PC-9 (cell line): ENCODE results near the gene PRAF2. TPM values are rescaled to one million over a fixed set of nuclear protein-coding genes. Genes with fewer than 3 reads are reported as not detected.

Experiments used
- BruUV-seq: library from RNA; stranded (reverse); fragments of 400-500 nt; replicated peaks from 2 replicates; lab custom pipeline; 2021; lab: Mats Ljungman, UMichigan
- CTCF ChIA-PET: fragments of 300-600 bp; sonication (Branson Sonifier 250); formaldehyde crosslinking; loops from one replicate; lab custom pipeline; 2022; ENCODE audit warnings: antibody characterized with exemption; lab: Charles Lee
- POLR2A ChIA-PET: fragments of 300-600 bp; sonication (Branson Sonifier 250); formaldehyde crosslinking; loops from one replicate; lab custom pipeline; 2022; ENCODE audit warnings: antibody characterized with exemption; ENCODE audit not compliant: unreplicated experiment; lab: Charles Lee
- DNase-seq, 2 experiments: peaks; one replicate each; pipeline versions ENCODE4 v3.0.0 to v3.0.0-alpha.2; 2015 to 2022; ENCODE audit warnings: mixed read lengths in 1 of 2
- H2AFZ ChIP-seq: fragments of 200-600 bp; sonication (generic); 2 replicates; pipeline ENCODE4 v1.8.1; 2017; ENCODE audit warnings: antibody characterized with exemption
- H3F3A ChIP-seq: fragments of 200-600 bp; sonication (generic); 2 replicates; pipeline ENCODE4 v1.8.1; 2017; ENCODE audit warnings: antibody characterized with exemption, mild to moderate bottlenecking, low read depth; ENCODE audit not compliant: insufficient read depth
- H3K27ac ChIP-seq: fragments of 200-600 bp; sonication (generic); 2 replicates; pipeline ENCODE4 v1.6.1; 2016; ENCODE audit warnings: mixed run types
- H3K27me3 ChIP-seq: fragments of 200-600 bp; sonication (generic); 2 replicates; pipeline ENCODE4 v1.6.1; 2016; ENCODE audit warnings: low read depth, mixed run types; ENCODE audit not compliant: insufficient read depth
- H3K36me3 ChIP-seq: fragments of 200-600 bp; sonication (generic); 2 replicates; pipeline ENCODE4 v1.6.1; 2016; ENCODE audit warnings: low read depth, mixed run types
- H3K4me1 ChIP-seq: fragments of 200-600 bp; sonication (generic); replicated peaks from 2 replicates; pipeline ENCODE4 v1.6.1; 2016; ENCODE audit warnings: mixed run types; ENCODE audit not compliant: insufficient read depth
- H3K4me2 ChIP-seq: fragments of 200-600 bp; sonication (generic); 2 replicates; pipeline ENCODE4 v1.6.1; 2017; ENCODE audit warnings: mixed run types
- H3K4me3 ChIP-seq: fragments of 200-600 bp; sonication (generic); 2 replicates; pipeline ENCODE4 v1.6.1; 2016; ENCODE audit warnings: mixed run types
- H3K79me2 ChIP-seq: fragments of 200-600 bp; sonication (generic); 2 replicates; pipeline ENCODE4 v1.6.1; 2017; ENCODE audit warnings: low read depth, mixed run types
- H3K9me2 ChIP-seq: fragments of 200-600 bp; sonication (generic); 2 replicates; pipeline ENCODE4 v1.8.1; 2017; ENCODE audit warnings: mild to moderate bottlenecking; ENCODE audit not compliant: insufficient read depth
- H3K9me3 ChIP-seq: fragments of 200-600 bp; sonication (generic); 2 replicates; pipeline ENCODE4 v1.8.1; 2016; ENCODE audit warnings: low read depth; ENCODE audit not compliant: insufficient read depth
- H4K20me1 ChIP-seq: fragments of 200-600 bp; sonication (generic); 2 replicates; pipeline ENCODE4 v1.8.1; 2017; ENCODE audit not compliant: insufficient read depth
- CTCF ChIP-seq: fragments of 200-600 bp; sonication (generic); conservative IDR thresholded peaks from 2 replicates; pipeline ENCODE4 v1.6.1; 2017; ENCODE audit warnings: mixed run types, antibody characterized with exemption, mild to moderate bottlenecking, moderate library complexity
- EZH2 ChIP-seq: fragments of 200-600 bp; sonication (generic); IDR thresholded peaks from 2 replicates; pipeline ENCODE4 v1.8.0; 2017; ENCODE audit warnings: antibody characterized with exemption, low read depth
- intact Hi-C: fragments of 100-400 bp; cut with micrococcal nuclease; formaldehyde crosslinking; loops from one replicate; pipeline ENCODE4 v1.10.0; 2022; ENCODE audit not compliant: unreplicated experiment
- total RNA-seq: library from RNA; stranded (reverse); gene quantifications from 2 replicates; pipeline ENCODE4 v1.2.3, GENCODE V29; 2021

Gene PRAF2
- total RNA-seq, 1 experiment from 2014 or later: 12.8 TPM

- no peaks in the 10 kb centered on the region for H3K27me3 ChIP-seq
- H3K4me1 ChIP-seq: no peaks in the 10 kb centered on the region
- BruUV-seq: no TSS peak
- no peaks in the 10 kb centered on the region for H4K20me1 ChIP-seq
- peak within 1 kb of the TSS; percentile 47; the same call in 1 of the 2 replicates for H3K27ac ChIP-seq
- H3K4me3 ChIP-seq: peak within 1 kb of the TSS; percentile 57; the same call in 1 of the 2 replicates
- intact Hi-C loops: loop anchor here (2.0 to 5.0 kb wide), 3 partner anchors 16 to 141 kb away; partner anchors contain the start of genes OTUD5, PIM2 and TFE3
- TF ChIP-seq EZH2 (no peak), CTCF (no peak)
- H3K79me2 ChIP-seq: peaks cover 7% of the 10 kb centered on the region; the same call in 1 of the 2 replicates
- CTCF ChIA-PET: no interaction called here
- H3K4me2 ChIP-seq: peak within 1 kb of the TSS; percentile 62
- POLR2A ChIA-PET: no interaction called here
- no peak for DNase-seq
- no peaks in the 10 kb centered on the region for H3K9me3 ChIP-seq
- no peaks in the 10 kb centered on the region for H3K36me3 ChIP-seq
- H2AFZ ChIP-seq: no peak within 1 kb of the TSS
- no peaks in the 10 kb centered on the region for H3K9me2 ChIP-seq
- H3F3A ChIP-seq: no peaks in the 10 kb centered on the region; the same call in 1 of the 2 replicates
Measured at GRCh38 chrX:49058794-49059193, 15.0 kb downstream of the PRAF2 start, which contains the start of gene CCDC120. Gene CCDC120 (plus strand): TSS chrX:49058999. CDS start chrX:49062042, 3,043 bp downstream.

GRCh38 chrX:49054073-49054762, 19.6 kb downstream of the PRAF2 start:
- no peaks in the 10 kb centered on the region for H3K27me3 ChIP-seq
- no peaks in the 10 kb centered on the region for H3K79me2 ChIP-seq
- intact Hi-C loops: no loop called here
- no peak for DNase-seq
- no peak overlapping the region for H3K27ac ChIP-seq
- no peaks in the 10 kb centered on the region; the same call in 1 of the 2 replicates for H3F3A ChIP-seq
- ChIA-PET POLR2A (no interaction called here), CTCF (no interaction called here)
- H3K9me3 ChIP-seq: no peaks in the 10 kb centered on the region
- no peaks in the 10 kb centered on the region for H4K20me1 ChIP-seq
- no TSS peak for BruUV-seq
- H3K9me2 ChIP-seq: no peaks in the 10 kb centered on the region
- TF ChIP-seq EZH2 (no peak), CTCF (no peak)
- H2AFZ ChIP-seq: no peak overlapping the region
- peak overlapping the region; percentile 48; the same call in 1 of the 2 replicates for H3K4me3 ChIP-seq
- H3K36me3 ChIP-seq: no peaks in the 10 kb centered on the region
- peak overlapping the region; percentile 66 for H3K4me2 ChIP-seq
- no peaks in the 10 kb centered on the region for H3K4me1 ChIP-seq

- Histone ChIP-seq H3K27me3 (no peaks in the 10 kb centered on the region), H3K27ac (0 out of 2 replicates have a peak overlapping the region, but pooled peaks have one; percentile 37), H3K9me2 (no peaks in the 10 kb centered on the region), H3K9me3 (no peaks in the 10 kb centered on the region), H3F3A (no peaks in the 10 kb centered on the region), H3K36me3 (no peaks in the 10 kb centered on the region), H4K20me1 (no peaks in the 10 kb centered on the region), H3K4me2 (peak overlapping the region; percentile 66), H2AFZ (no peak overlapping the region), H3K4me3 (peak overlapping the region; percentile 48; the same call in 1 of the 2 replicates), H3K79me2 (no peaks in the 10 kb centered on the region), H3K4me1 (no peaks in the 10 kb centered on the region)
- DNase-seq: peak in 1 of 2 experiments; percentile 22
- POLR2A ChIA-PET: no interaction called here
- intact Hi-C loops: no loop called here
- no peak for TF ChIP-seq CTCF
- no peak for TF ChIP-seq EZH2
- CTCF ChIA-PET: no interaction called here
- no TSS peak for BruUV-seq
Measured at GRCh38 chrX:49053223-49054072, 20.4 kb downstream of the PRAF2 start.
